H54 (cell line): Measurements from ENCODE around the gene GALE.

Experiments
- DNase-seq: peaks from one replicate; pipeline ENCODE4 v3.0.0; 2011; ENCODE audit warnings: low spot score, mixed read lengths; ENCODE audit not compliant: insufficient read length
- FAIRE-seq: peaks from 3 replicates; lab custom pipeline; 2011; peaks lifted over from hg19 to GRCh38; lab: Jason Lieb, UNC
- POLR2A ChIP-seq: IDR thresholded peaks from 2 replicates; pipeline ENCODE4 v1.6.1; 2011; ENCODE audit warnings: low read depth, mild to moderate bottlenecking, low read length

GALE gene

DNA sequence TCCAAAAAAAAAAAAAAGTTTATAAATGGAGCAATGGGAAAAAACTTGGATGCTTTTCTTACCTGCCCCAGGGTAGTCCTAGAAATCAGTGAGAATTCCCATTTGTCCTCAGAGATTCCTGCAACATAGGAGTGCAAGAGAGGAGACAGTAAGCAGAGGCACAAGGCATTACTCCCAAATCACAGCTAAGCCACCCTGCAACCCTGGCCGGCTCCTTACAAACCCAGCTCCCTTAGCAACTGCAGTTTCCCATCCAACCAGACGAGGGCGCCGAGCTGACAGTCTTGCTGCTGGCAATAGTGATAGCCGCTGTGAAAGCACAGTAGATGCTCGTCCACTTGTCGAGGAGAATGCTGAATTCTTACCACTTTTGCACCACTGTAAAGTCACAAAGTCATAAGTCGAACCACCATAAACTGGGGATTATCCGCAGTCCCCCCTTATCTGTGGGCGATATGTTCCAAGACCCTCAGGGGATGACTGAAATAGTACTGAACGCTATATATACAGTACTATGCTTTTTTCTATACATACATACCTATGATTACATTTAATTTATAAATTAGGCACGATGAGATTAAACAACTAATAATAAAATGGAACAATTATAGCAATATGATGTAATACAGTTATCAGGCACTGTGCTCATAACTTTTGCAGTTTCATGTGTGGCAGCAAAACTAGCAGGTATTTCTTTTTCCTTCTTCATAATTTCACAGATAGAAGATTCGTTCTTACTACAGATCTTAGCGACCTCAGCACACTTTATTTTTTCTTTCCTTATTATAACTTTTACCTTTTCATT, 28.3 kb downstream of the GALE start:
- DNase-seq, result peak; percentile 26
- no peak for TF ChIP-seq POLR2A
- FAIRE-seq, result peak; percentile 80

DNA sequence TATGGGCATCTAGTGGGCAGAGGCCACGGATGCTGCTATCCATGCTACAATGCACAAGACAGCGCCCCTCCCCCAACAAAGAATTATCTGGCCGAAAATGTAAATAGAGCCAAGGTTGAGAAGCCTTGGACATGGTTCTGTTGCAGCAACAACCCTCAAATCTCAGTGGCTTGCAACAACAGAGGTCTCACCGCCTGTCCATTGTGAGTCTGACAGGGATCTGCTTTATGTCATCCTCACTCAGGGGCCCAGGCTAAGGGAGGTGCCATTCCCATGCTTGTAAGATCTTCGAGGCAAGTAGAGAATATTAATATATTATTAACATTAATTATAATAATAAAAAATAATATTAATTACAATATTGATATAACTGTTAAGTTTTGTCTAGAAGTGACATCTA, 31.8 kb downstream of the GALE start:
- DNase-seq, result no peak
- no peak for TF ChIP-seq POLR2A
- no peak for FAIRE-seq

DNA sequence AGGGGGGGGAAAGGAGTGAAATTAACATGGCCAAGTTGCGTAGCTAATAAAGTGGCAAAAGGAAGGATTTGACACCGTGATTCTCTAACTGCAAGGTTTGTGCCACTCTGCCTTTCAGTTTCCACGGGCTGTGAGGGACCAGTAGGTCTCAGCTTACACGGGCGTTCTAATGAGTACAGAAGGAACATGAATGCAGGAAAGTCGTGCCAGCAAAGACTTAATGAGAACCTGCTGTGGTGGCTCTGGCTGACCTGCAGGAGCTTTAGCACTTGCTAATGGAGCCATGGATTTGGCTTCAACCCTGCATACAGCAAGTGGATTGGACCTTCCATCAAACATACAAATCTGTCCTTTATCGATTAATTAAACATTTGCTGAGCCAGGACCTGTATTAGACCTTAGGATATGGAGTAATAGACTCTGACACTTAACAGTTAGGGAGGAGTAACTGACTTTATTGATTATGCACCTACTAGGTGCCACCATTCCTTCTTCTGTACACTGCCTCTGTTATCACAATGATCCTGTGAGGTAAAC, 37.4 kb downstream of the GALE start:
- no peak for TF ChIP-seq POLR2A
- DNase-seq (no peak), FAIRE-seq (no peak)

DNA sequence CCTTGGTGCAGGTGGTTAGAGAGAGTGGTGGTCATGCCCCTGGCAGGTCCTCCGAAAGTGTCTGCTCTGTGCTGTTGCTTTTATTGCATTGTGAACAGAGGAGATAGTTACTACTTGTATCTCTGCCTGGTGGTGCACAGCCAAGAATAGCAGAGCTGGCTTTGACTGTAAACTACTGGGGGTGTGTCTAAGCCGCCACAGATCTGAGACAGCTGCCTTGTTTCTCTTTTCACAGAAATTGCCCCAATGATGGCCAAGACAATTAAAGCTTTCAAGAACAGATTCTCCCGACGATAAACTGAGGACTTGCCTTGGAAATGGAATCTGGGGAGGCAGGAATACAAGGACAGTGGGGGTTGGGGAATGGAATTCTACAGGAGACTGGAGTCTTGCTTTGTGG, 41.3 kb downstream of the GALE start:
- TF ChIP-seq POLR2A, result no peak
- DNase-seq (no peak), FAIRE-seq (no peak)

DNA sequence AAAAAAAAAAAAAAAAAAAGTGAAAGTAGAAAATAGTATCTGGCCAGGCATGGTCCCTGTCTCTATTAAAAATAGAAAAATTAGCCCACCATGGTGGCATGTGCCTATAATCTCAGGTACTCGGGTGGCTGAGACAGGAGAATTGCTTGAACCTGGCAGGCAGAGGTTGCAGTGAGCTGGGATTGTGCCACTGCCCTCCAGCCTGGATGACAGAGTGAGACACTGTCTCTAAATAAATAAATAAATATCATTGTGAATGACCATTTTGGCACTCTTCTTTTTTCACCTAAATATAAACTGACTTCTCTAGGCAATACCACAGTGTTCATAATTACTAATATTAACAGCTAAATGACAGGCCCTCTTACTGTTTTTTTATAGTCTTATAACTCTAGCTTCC, 42.7 kb downstream of the GALE start:
- FAIRE-seq (no peak), DNase-seq (no peak)
- no peak for TF ChIP-seq POLR2A

DNA sequence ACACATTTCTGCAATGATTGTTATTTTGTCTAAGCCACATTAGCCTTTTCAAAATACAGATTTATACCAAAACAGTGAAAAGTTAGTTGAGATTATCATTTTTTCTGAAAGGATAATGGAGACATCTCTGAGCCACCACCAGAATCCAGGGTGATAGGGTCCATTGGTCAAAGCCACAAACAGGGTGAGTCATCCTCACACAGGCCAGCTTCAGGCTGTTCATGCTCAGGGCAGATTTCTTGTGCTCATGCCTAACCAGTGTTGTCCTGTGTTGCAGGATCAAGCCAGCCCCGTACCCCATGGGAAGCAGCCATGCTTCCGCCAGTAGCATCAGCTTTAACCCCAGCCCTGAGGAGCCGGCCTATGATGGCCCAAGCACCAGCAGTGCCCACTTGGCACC, 43.9 kb downstream of the GALE start:
- no peak for DNase-seq
- peak; percentile 90 for FAIRE-seq
- no peak for TF ChIP-seq POLR2A

DNA sequence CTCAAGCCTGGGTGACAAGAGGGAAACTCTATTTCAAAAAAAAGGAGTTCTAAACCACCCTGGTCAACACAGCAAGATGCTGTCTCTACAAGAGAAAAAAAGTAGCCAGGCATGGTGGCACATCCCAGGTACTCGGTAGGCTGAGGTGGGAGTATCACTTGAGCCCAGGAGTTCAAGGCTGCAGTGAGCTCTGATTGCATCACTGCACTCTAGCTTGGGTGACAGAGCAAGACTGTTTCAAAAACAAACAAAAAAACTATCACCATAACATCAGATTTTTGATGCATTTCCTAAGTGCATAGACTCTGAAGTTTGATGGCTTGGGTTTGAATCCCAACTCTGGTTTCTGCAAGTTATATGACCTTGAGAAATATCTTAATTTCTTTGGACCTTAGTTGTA, 47.6 kb downstream of the GALE start:
- FAIRE-seq (no peak), DNase-seq (no peak)
- TF ChIP-seq POLR2A, result no peak

DNA sequence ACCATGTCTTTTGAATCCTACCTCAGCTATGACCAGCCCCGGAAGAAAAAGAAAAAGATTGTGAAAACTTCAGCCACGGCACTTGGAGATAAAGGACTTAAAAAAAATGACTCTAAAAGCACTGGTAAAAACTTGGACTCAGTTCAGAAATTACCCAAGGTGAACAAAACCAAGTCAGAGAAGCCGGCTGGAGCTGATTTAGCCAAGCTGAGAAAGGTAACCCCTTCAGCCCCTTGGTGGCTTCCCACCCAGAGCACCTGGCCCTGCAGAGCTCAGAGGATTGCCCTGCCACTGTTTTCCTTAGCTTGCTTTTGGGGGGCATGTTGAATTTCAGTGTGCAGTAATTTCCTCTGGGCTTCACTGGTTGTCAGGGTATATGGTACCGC, 48.7 kb downstream of the GALE start:
- DNase-seq (no peak), FAIRE-seq (no peak)
- TF ChIP-seq POLR2A, result no peak

DNA sequence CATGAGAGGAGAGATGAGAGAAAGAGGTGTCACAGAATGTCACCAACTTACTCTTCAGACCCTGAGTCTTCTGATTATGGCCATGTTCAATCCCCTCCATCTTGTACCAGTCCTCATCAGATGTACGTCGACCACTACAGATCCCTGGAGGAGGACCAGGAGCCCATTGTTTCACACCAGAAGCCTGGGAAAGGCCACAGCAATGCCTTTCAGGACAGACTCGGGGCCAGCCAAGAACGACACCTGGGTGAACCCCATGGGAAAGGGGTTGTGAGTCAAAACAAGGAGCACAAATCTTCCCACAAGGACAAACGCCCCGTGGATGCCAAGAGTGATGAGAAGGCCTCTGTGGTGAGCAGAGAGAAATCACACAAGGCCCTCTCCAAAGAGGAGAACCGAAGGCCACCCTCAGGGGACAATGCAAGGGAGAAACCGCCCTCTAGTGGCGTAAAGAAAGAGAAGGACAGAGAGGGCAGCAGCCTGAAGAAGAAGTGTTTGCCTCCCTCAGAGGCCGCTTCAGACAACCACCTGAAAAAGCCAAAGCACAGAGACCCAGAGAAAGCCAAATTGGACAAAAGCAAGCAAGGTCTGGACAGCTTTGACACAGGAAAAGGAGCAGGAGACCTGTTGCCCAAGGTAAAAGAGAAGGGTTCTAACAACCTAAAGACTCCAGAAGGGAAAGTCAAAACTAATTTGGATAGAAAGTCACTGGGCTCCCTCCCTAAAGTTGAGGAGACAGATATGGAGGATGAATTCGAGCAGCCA, 49.3 kb downstream of the GALE start:
- no peak for TF ChIP-seq POLR2A
- no peak for FAIRE-seq
- DNase-seq, result peak; percentile 27

DNA sequence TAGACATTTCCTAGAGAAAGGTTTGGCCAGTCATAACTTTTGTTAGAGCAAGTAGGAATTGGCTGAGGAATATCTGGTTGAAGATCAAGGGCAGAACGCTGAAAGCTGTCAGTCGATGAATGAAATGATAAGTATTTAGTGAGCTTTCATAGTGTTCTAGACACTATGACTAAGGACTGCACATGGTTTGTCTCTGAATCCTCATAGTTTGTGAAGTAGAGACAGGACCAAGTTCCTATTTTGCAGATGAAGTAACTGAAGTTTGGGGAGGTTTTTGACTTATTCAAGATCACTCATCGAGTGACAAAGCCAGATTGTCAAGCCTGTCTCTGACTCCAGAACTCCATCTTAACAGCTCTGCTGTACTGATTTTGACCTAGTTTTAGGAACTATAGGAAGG, 52.5 kb downstream of the GALE start:
- FAIRE-seq (no peak), DNase-seq (no peak)
- TF ChIP-seq POLR2A, result no peak
